Measurements from ENCODE around the gene CENPS.
"Not testable (repeated sequence)": the region's sequence is repeated elsewhere in the genome, so short reads cannot be mapped to it uniquely, and the experiment has no call there.

The CENPS gene

GRCh38 chr1:10430216-10431069 lies at the start of gene CENPS:
Gene CENPS (plus strand): TSS chr1:10430433. CDS start chr1:10430518, 85 bp downstream.
- no peak for DNase-seq

DNA sequence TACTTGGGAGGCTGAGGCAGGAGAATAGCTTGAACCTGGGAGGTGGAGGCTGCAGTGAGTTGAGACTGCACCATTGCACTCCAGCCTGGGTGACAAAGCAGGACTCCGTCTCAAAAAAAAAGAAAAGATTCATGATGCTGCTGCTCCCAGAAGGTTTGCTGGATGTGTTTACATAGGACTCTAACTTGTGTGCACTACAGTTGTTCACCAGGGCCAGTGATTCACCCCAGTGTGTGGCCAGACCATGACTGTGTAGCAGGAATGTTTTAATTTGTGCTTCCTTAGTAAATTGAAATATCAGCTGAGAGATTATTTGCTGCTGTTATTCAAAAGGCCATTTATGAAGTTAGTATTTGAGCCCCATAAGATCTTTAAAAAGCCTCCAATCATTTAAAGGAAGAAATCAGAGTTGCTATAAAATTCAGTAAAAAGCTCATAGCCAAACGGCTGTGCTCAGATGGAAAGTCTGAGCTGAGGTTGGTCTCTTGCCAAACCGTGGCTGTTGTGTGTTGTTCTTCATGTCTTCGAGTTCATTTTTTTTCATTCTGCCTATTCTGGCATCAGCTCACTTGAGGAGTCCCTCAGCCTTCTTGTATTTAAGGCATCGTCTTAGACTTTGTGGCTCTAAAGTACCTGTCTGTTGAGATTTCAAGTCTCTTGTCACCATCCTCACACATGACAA lies 49.5 kb upstream of the CENPS start:
- no peak for DNase-seq

DNA sequence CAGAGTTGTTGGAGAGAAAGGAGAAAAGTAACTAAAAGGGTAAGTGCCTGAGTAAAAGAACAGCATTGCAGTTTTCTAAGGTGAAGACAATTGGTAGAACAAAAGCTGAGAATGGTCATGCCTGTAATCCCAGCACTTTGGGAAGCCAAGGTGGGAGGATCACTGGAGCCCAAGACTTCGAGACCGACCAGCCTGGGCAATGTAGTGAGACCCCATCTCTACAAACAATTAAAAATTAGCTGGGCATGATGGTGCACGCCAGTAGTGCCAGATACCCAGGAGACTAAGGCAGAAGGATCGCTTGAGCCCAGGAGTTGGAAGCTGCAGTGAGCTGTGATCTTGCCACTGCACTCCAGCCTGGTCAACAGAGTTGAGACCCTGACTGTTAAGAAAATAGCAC lies 46.6 kb upstream of the CENPS start:
- no peak for DNase-seq

GRCh38 chr1:10384219-10384618 lies 46.0 kb upstream of the CENPS start:
- no peak for DNase-seq

- no peak for DNase-seq
These were observed 43.2 kb upstream of the CENPS start for GRCh38 chr1:10386761-10387676.

GRCh38 chr1:10387677-10388386 lies 42.4 kb upstream of the CENPS start:
- DNase-seq = peak; percentile 85

DNA sequence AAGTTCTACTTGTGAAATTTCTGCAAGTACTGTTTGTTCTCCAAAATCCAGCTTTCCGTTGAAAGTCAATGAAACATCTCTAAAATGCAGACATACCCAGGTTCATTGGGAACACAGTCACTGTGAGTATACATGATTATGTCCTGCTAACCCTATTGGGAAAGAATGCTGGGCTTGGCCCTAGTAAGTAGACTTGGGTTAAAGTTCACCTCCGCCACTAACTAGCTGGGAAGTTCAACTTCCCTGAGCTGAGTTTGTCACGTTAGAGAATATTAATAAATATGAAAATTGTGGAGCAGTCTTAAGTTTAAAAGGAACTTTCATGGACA lies 41.9 kb upstream of the CENPS start:
- DNase-seq = no peak

GRCh38 chr1:10389271-10389973 lies 40.8 kb upstream of the CENPS start:
- no peak for DNase-seq

- DNase-seq = no peak
These were observed 33.4 kb upstream of the CENPS start for GRCh38 chr1:10396870-10397269.

DNA sequence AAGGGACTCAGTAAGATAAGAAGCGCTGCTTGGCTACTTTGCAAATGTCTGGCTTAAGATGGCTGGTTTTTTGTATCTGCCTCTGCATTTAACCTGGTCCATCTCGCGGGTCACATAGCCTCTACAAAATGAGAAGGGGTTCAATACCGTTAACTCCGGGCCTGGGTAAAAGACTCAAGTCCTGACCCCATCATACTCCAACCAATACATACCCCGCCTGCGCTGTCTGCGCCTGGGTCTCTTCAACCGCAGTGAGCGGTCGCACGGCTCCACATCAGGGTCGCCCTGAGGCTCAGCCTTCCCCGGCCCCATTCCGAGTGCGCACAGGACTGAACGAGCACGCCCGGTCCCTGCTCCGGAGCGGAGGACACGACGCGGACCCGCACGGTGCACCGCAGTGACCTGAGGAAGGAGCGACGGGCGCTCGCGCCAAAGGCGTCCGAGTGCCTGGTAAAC lies 31.9 kb upstream of the CENPS start:
- no peak for DNase-seq

GRCh38 chr1:10398734-10399443 lies 31.3 kb upstream of the CENPS start, which contains the start of gene PGD:
Gene PGD (plus strand): TSS chr1:10399064. CDS start chr1:10399118, 54 bp downstream.
- DNase-seq = peak; percentile 84

- DNase-seq = no peak
These were observed 30.7 kb upstream of the CENPS start for GRCh38 chr1:10399444-10399941.

- DNase-seq = no peak
These were observed 30.2 kb upstream of the CENPS start for GRCh38 chr1:10400013-10400412.

DNA sequence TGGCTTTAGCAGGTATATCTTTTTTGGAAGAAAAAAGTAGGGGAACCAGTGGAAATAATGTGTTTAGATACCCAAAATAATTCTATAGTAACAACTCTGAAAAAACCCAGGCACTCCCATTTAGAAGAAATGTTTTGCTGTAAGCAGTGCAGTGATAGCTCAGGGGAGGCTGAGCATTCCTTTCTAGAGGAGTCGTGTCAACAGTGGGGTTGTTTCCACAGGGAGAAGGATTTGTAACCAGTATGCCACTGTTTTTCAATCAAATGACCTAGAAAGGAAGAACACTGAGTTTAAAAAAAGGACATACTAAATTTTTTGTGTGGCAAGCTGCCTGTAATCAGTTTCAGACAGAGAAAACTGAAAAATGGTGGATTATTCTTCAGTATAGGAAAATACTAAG lies 29.0 kb upstream of the CENPS start:
- no peak for DNase-seq

- no peak for DNase-seq
These were observed 27.4 kb upstream of the CENPS start for GRCh38 chr1:10402729-10403274.

- DNase-seq = no peak
These were observed 23.0 kb upstream of the CENPS start for GRCh38 chr1:10407201-10407600.

DNA sequence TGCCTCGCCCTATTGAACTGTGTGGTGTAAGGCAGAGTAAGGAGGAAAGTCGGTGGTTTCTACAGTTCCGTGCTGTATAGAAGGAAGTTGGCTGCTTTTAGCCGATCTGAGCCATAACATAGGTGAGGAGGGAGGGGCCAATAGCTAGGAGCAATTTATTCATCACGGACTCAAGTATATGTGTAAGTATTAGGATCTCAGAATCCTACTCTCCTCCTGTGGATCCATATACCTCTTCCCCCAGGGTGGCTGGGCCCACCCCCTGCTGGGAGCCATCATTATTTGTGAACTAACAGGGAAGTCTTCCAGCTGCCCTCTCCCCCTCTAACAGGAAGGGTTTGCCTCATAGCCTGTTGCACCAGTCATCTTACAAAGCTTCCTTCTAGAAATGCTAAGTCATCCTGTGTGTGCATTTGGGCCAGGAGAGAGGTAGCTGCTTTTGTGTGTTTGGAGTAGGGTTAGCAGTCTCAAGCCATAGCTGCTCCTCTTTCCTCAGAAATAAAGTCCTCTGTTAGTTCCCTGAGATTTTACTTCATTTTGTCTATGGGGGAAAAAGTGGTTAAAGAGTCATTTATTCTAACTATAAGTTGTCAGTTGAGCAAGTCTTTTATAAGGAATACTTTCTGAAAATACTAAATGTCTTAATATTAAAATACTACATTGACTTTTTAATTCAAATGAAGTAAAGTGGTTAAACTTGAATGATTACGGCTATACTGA lies 14.9 kb upstream of the CENPS start:
- DNase-seq = peak; percentile 70

- DNase-seq = not testable (repeated sequence)
These were observed 14.3 kb upstream of the CENPS start for GRCh38 chr1:10415967-10416366.

- not testable (repeated sequence) for DNase-seq
These were observed 11.5 kb upstream of the CENPS start for GRCh38 chr1:10418741-10419140.

DNA sequence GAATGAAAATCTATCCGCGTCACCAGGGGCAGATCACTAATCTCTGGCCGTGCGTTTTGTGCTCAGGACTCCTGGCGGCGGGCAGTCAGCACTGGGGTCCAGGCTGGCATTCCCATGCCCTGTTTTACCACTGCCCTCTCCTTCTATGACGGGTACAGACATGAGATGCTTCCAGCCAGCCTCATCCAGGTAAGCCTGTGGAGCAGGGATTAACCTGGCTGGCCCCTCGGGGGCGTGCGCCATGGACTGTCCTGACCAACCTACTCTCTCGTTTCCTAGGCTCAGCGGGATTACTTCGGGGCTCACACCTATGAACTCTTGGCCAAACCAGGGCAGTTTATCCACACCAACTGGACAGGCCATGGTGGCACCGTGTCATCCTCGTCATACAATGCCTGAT lies 10.9 kb upstream of the CENPS start:
- DNase-seq = no peak
